CD4-positive, alpha-beta T cell treated with Interleukin-12 subunit alpha and Interleukin-12 subunit beta, for 1 hour (primary cell): Measurements from ENCODE around the gene DST.

ENCODE experiments used
- DNase-seq: peaks from one replicate; pipeline ENCODE4 v3.0.0-alpha.2; 2020

DST gene

GRCh38 chr6:56642366-56643261, at the start of gene DST:
Gene DST (minus strand): TSS chr6:56642889.
- DNase-seq: no peak

GRCh38 chr6:56691814-56692213, 49.1 kb upstream of the DST start:
- no peak for DNase-seq

DNA sequence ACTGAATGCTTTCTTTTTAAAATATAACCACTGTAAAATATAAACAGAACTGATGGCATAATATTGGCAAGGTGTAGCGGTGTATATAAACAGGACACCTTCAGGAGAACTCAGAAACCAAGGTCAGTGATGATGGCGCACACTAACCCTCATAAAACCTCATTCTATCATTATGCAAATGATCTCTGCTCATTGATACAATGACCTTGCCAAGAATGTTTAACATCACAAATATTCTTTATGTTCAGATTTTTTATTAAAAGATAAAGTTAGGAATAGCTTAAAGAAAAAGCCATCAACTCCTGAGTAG, 48.6 kb upstream of the DST start:
- DNase-seq: no peak

DNA sequence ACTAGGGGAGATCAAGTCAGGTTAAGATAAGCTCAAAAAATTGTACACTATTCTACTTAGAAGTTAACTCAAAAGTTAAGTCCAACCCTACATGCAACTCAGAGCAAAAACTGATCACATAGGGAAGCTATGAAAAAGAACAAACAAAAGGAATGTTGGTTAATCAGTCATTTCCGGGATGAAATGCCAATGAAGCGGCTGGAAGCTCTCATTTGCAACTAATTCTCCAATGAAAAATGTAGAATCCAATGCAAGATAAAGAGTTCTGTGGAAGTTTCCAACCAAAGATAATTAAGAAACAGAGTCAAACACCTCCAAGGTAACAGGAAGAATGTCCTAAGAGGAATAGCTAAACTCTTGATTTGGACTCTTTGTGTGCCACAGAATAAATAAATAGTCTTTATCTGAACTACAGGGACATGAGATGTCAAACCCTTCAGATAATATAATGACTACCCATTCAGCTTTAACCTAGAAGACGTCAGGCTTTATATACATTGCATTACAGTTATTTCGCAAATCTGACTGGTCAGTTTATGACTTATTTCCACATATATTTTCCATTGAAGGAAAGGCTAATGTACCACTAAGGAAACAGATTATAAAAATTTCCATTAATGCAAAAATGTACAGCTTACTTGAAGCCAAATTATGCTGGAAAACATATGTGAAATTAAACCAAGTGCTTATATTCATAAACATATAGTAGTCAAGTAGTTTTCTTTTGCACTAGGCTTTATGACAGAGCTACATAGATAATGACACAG, 48.0 kb upstream of the DST start:
- DNase-seq: no peak

DNA sequence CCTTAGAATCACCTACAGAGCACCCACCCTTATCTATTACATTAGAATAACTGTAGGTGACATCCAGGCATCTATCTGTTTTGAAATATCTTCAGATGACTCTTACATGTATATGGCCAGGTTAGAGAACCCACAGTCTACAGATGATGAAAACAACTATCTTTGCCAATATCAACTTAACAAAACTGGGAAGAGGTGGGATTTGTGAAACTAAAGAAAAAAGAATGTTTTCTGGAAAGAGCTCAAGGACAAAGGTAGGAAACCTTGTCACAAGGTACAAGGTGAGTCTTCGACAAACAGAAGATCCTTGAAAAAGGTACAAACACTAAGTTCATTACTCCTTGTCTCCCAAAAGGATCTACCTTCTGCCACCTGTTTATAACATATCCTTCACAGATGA, 47.0 kb upstream of the DST start:
- no peak for DNase-seq

GRCh38 chr6:56689114-56689513, 46.4 kb upstream of the DST start:
- no peak for DNase-seq

DNA sequence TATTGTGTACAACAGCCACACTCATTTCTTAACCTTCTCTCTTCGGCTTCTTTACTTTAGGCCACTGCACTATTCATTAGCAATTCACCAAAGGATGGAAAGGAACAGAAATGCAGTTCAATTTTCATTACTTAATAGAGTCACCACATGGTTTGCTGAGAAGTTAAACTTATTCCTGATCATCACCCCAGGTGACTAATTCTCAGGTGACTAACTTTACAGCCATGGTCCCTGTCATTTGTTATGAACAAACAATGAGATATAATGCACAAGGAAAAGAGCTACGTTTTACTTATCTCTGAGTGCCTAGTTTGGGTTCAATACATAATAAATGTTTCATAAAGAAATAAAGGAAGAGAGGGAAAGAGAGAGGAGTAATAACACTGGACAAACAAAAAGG, 45.8 kb upstream of the DST start:
- DNase-seq: no peak

GRCh38 chr6:56687551-56687950, 44.9 kb upstream of the DST start:
- DNase-seq: no peak

- DNase-seq: no peak
Observed at GRCh38 chr6:56686429-56686828, 43.7 kb upstream of the DST start.

- no peak for DNase-seq
Observed at GRCh38 chr6:56685994-56686393, 43.3 kb upstream of the DST start.

DNA sequence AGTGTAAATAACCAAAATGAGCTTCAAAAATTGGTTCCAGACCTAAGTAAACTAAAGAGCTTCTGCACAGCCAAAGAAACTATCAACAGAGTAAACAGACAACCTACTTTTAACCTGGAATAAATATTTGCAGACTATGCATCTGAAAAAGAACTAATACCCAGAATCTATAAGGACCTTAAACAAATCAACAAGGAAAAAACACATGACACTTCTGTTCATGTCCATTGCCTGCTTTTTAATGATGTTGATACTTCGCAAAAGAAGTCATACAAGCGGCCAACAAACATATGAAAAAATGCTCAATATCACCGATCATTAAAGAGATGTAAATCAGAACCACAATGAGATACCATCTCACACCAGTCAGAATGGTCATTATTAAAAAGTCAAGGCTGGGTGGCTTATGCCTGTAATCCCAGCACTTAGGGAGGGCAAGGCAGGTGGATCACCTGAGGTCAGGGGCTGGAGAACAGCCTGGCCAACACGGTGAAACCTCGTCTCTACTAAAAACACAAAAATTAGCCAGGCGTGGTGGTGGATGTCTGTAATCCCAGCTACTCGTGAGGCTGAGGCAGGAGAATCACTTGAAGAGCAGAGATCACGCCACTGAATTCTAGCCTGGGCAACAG, 42.5 kb upstream of the DST start:
- DNase-seq: no peak

DNA sequence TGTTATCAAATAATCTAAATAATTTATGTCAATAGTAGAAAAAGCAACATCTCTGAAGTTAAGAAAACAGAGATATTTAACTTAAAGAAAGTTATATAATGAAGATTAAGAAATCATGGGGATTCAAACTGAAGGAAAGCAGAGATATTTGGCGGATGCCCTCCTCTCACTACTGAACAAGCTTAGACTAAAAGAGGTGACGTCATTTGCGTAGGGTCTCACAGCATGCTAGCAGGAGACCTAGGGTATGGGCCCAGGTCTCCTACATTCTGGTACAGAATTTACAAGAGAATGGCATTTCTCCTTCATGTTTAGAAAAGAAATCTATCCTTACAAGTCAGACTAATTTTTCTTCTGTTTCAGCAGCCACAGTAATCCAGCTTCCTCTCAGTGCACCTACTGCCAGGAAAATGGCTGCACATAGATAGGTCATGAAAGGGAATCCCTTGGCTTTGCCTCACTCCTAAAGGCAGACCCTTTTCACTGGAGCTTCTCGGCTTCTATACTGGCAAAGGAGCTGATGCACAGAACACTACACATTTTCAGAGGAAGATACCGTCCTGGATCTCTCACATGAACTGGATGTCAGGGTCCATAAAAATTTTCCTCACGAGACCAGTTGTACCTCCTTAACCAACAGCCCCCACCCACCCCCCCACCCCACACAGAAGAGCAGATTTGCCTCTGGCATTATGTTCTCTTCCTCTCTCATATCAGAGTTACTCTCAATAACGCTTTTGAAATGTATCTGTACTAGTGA, 41.8 kb upstream of the DST start:
- DNase-seq: no peak

- no peak for DNase-seq
Observed at GRCh38 chr6:56683882-56684281, 41.2 kb upstream of the DST start.

DNA sequence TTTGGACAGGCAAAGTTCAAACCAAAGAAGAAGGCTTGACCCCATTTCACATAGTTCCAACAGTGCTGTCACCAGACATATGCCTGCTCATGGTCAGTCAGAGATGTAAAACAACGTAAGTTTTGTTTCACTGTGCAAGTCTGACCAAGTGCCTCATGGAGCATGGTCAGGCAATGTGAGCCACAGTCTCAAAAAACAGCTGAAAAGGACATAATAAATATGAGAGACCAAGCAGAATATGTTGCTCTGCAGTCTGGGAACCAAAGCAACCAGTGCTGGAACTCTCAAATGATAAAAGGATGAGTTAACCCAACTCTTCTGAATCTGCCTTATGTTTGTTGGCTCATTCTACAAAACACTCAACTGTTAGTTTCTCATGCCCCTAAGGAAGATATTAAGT, 39.9 kb upstream of the DST start:
- no peak for DNase-seq

DNA sequence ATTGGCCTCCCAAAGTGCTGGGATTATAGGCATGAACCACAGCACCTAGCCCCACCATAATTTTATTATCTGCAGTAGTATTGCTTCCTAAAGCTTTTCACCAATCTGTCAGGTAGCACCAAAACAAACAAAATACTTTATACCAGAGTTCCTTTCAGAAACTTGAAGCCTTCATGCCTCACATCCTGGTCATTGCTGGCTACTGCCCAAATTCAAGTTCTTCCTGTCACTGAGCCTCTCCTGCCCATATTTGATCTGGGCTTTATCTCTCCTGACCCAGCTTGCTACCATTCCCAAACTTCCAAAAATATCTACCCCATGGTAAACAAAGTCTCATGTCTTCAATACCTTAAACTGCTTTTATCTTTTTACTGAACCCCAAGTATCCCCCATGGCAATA, 34.9 kb upstream of the DST start:
- no peak for DNase-seq

DNA sequence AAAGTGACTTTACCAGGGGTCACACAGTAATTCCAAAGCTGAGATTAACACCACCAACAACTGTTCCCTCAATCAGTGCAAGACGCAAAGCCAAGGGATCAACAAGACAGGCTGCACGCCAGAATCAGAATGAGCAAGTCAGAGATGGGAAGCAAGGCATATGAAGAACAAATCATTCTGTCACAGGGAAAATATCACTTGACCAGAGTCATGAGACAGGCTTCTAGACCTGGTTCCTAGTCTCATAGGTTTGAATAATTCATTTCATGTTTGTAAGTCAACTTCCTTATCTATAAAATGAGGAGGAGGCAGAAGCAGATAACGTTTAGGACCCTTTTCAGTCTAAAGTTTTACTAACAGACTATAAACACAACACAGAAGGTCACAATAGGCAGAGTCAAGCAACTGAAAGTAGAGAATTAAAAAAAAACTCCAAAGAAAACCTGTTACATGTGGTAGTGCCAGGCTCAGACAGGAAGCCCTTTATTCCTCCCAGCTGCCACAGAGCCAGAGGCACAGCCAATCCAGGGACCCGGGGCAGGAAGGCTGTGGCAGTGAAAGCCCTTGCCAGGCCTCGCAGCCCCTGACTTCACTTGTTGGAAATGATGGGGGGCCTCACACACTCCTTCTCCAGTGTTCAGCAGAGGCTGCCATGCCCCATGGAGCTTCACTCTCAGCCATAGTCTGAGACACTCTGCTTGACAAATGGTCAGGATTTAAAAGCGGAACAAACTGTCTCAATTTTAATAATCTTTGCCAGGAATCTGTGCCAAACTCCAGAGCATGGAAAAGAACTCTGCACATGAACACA, 29.2 kb upstream of the DST start:
- DNase-seq: no peak

- DNase-seq: no peak
Observed at GRCh38 chr6:56671160-56671559, 28.5 kb upstream of the DST start.

DNA sequence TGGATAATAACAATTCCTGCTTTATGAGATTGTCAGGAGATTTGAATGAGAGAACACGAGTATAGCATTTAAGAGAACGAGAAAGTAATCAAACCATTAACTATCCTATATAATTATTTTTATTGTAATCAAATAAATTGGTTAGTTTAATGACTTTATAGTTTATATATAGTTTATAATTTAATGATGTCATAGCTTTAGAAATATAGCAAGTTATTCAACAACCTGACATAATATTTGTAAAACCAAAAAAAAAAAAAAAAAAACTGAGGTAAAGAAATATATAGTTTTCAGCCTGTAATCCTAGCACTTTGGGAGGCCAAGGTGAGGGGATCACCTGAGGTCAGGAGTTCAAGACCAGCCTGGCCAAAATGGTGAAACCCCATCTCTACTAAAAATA, 26.4 kb upstream of the DST start:
- DNase-seq: no peak

GRCh38 chr6:56668158-56668557, 25.5 kb upstream of the DST start:
- DNase-seq: no peak

GRCh38 chr6:56667336-56667735, 24.6 kb upstream of the DST start:
- no peak for DNase-seq

GRCh38 chr6:56664029-56664428, 21.3 kb upstream of the DST start:
- no peak for DNase-seq

GRCh38 chr6:56663344-56663743, 20.7 kb upstream of the DST start:
- DNase-seq: no peak
